Activated naive CD8-positive, alpha-beta T cell treated with anti-CD3 and anti-CD28 coated beads, Interleukin-2, amount 50 U/mL, for 16 hours (primary cell): Measurements from ENCODE around the gene PRKCZ.

Experiments
- DNase-seq: peaks from one replicate; pipeline ENCODE4 v3.0.0-alpha.2; 2020; ENCODE audit warnings: low read depth, low spot score

The PRKCZ gene

DNA sequence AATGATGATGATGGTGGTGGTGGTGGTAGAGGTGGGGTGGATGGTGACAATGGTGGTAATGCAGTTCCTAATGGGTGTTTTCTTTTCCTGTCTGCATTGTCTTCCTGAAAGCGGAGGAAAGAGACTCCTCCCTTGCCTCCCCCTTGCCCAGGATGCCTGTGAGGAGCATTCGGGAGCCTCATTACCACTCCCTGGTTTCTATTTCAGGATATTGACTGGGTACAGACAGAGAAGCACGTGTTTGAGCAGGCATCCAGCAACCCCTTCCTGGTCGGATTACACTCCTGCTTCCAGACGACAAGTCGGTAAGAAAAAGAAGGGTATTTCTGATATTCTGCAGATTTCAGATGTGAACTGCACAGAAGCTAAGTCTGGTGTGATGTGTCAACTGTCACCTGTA, 105.6 kb downstream of the PRKCZ start:
- no peak for DNase-seq

DNA sequence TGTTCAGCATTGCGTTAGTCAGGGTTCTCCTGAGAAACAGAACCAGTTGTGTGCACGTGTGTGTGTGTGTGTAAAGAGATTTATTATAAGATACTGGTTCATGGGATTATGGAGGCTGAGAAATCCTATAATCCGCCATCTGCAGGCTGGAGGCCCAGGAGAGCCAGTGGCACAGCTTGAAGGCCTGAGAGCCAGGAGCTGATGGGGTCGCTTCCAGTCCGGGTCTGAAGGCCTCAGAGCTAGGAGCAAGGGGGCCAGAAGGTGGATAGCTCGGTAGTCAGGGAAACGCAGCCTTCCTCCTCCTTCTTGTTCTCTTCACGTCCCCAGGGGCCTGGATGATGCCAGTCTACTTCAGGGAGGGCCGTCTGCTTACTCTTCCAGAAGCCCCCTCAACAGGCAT, 106.7 kb downstream of the PRKCZ start:
- DNase-seq, result no peak

DNA sequence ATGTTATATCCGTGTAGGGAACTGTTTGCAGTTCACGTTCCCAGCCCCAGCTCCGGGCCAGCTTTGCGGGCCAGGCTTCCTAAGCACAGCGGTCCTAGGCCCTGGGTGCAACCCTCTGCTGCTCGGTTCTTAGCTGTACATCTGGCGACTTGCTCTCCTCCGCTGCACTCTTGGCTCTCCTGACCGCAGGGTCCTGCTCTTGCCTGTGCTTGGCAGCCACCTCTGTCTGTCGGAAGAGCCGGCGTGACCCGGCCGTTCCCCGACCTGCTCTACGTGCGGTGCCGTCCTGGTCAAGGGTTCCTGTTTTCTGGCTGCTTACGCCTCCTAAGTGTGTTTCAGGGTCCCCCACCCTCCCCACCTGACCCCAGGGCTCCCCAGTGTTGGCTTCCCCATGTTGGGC, 107.6 kb downstream of the PRKCZ start:
- DNase-seq, result no peak

DNA sequence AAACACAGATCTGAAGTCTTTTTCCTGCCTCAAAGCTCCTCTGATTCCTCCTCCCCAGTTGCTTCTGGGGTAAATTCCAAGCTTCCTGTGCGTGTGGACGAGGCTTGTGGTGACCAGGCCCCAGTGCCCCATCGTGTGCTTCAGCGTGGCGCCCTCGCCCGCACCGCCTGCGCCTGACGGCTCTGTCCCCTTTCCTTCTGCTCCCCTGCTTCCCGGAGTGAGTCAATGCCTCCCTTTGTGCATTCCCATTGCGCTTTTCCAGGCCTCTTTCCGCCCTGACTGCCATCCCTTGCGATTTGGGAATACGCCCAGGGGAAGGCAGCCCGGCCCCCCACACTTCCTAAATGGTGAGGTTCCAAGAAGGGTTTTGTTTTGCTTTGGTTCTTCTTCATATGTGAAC, 108.1 kb downstream of the PRKCZ start:
- DNase-seq, result no peak

DNA sequence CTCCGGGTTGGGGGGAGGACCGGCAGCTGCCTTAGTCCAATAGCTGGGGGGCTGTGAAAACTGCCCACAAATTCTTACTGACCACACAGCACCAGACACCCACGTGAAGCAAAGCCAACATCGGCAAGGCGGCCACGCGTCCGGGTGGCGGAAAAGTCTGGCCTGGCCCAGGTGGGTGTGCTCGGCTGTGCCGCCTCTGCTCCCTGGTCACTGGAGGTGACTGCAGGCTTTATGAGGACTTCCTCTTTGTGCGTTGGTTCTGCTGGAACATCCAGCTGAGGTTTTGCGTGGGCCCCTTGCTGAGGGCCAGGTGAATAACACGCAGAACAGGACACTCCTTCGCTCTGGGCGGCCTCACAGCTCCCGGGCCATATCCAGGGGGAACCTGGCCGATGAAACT, 108.9 kb downstream of the PRKCZ start:
- DNase-seq, result no peak

DNA sequence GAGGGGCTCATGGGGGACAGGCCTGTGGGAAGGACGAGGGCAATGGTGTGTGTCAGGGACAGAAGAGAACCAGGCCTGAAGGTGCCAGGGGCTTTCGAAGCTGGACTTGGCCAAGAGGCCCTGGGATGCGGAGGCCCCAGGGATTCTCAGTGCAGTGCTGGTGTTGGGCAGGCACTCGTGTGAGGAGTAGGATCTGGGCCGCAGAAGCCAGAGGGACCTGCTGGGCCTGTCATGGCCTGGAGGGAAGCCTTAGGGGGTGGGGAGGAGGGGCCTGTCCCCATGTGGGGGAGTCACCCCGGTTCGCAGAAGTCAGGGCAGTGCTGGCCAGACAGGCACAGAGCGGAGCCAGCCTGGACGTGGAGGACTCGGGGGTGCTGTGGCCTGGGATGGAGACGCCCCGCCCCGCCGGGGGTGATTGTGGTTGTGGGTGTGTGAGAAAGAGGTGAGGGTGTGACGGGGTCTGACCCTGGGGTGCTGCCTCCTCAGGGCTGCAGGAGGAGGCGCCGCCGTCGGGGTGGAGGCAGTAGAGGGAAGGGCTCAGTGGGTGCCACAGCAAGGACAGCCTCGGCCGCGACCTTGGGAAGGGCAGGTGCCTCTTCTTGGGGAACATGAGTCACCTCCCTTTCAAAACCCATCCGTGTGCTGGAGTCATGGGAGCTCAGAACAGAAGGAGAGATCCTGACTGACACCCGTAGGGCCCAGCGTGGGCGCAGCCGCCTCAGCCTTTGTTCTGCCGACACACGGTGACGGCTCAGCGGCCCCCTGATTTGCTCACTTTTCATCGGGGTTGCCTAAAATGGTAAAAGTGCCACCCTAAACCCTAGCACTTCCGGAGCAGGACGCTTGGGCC, 110.5 kb downstream of the PRKCZ start:
- DNase-seq, result no peak

DNA sequence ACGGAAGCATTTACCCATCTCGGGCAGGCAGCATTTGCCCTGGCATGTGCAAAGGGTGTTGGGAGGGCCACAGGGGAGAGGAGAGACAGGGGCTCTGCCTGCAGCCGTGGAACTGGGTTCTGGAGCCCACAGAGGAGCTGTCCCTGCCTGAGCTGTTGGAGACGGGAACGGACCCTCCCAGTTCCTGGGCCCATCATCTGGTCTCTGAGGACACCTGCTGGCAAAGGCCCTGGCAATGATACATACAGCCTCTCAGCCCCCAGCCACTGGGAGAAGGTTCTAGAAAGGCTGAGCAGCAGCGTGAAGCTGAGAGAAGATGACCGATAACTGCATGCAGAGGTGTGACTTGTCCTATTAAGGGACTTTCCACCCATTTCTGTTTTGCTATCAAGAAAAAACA, 113.0 kb downstream of the PRKCZ start:
- DNase-seq, result no peak

DNA sequence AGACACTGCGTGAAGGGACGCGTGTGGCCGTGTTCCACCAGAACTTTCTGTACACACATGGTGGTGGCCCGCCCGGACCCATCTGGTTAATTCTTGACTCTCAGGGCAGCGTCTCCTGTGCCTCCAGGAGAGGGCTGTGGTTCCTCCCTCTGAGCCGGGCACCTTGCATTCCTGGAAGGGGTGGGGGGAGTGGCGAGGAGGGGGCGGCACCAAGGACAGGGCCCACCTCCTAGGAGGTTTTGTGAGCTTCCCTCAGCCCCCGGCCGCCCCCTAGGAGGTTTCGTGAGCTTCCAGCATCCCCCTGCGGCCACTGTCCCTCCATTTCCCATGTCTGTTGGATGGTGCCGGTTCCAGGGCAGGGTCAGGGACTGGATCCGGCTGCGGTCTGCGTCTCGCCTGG, 115.4 kb downstream of the PRKCZ start:
- no peak for DNase-seq

DNA sequence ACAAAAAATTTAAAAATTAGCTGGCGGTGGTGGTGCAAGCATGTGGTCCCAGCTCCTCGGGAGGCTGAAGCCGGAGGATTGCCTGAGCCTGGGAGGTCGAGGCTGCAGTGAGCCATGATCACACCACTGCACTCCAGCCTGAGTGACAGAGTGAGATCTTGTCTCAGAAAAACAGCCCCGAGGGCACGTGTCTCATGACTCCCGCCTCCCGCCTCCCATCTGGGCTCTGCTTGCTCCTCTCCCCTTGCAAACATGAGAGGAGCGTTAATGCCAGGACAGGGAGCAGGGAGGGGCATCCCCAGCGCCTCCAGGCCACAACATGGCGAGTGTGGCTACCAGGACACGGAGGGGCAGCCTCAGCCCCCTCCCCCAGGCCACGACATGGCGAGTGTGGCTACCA, 116.0 kb downstream of the PRKCZ start:
- DNase-seq, result no peak

DNA sequence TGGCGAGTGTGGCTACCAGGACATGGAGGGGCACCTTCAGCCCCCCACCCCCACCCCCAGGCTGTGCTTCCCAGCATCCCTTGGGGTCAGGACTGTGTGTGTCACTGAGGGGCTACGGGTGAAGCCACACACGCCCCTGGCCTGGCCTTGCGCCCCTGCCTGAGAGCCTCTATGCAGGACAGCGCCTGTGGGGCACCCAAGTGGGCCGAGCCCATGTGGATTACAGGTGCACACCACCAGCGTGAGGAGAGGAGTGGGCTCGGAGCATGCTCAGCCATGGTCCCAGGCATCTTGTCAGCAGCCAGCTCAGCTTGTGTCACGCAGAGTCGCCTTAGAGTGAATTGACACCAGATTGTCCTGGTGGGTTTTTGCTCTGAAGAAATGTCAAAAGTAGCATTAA, 116.5 kb downstream of the PRKCZ start:
- no peak for DNase-seq

DNA sequence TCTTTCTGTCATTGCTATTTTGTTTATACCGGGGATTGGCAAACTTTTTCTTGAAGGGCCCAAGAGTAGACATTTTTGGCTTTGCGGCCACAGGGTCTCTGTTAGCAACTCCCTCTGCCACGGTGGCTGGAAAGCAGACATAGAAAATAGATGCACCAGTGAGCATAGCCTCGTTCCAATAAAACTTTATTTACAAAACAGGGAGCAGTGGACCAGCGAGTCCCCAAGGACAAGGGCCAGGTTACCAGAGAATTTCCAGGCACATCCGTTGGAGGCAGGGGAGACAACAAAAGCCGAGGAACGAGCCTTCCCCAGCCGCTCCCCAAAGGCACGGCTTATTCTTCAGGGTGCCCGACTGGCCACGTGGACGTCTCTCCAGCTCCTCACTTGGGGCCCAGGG, 117.9 kb downstream of the PRKCZ start:
- no peak for DNase-seq

DNA sequence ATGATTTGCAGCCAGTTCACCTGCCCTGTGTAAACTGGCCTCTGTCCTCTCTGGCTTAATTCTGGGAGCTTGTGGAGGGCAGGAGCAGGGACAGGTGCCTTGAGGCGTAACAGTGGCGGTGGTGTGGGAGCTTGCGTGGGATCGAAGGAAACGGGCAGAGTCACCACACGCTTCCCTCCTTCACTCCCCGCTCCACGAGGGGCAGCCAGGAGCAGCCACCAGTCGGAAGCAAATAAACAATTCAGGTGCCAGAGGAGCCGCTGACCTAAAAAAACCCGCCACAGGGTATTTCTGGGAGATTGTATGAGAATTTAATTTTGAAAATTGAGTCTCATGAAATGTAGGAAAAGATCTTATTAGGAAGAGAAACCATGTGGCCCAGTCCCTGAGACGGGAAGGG, 118.3 kb downstream of the PRKCZ start:
- DNase-seq, result no peak

DNA sequence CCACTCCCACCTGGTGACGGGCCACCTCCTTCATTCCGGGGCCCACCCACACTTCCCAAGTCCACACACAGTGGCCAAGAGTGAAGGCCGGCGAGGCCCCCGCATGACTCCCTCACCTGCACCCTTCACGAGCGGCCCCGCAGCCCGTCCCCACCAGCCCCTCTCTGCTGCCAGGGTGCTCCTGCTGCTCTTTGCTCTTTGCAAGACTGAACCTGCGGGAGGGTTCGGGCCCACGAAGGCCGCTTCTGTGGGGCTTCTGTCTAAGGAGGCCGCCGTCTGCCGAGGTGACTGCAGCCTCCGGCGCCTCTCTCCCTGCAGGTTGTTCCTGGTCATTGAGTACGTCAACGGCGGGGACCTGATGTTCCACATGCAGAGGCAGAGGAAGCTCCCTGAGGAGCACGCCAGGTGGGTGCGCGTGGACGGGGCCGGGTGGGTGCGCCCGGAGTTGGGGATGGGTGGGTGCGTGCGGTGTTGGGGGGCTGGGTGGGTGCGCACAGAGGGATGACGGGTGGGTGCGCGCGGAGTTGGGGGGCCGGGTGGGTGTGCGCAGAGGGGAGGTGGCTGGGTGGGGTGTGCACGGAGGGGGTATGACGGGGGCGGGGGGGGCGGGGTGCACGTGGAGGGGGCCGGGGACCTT, 119.1 kb downstream of the PRKCZ start:
- no peak for DNase-seq

DNA sequence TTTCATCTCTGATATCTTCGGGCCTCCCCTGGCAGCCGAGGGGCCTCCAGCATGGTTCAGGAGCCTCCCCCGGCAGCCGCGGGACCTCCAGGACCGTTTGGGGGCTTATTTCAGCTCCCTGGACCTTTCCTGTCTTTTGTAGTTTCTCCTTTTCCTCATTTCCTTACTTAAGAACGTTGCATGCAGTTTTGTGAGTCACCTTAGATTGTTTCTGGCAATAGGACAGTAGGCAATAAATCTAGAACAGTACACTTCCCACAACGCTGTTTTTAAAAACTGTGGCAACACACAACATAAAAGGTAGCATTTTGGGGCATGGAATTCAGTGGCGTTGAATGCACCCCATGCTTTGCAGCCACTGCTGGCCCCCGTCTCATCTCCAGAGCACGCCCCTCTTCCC, 120.0 kb downstream of the PRKCZ start:
- DNase-seq, result no peak

DNA sequence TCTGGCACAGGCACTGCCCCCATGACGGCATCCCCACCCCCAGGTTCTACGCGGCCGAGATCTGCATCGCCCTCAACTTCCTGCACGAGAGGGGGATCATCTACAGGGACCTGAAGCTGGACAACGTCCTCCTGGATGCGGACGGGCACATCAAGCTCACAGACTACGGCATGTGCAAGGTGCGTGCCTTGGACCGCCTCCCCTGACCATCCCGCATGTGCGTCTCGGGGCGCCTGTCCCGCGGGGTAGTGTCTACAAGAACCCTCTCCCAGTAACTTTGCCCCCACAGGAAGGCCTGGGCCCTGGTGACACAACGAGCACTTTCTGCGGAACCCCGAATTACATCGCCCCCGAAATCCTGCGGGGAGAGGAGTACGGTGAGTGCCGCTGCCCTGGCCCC, 121.8 kb downstream of the PRKCZ start:
- DNase-seq, result no peak

DNA sequence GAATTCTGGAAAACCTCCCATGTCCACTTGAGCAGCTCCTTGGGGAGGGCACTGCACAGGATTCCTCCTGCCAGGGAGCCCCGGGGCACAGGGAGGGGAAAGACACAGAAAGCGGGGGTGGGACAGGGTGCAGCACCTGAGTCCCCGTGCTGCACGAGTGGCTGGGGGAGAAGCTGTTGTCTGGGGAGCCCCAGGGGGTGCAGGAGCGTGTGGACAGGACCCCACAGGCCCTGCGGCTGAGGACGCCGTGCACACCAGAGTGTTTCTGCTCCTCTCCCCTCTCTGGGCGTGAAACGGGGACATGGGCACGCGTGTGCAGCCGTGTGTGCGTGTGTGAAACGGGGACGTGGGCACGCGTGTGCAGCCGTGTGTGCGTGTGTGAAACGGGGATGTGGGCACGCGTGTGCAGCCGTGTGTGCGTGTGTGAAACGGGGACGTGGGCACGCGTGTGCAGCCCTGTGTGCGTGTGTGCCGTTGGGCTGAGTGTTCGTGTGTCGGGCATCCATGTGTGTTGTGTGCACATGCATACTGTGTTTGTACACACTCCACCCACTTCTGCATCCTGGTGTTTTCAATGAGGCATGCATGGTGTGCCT, 122.4 kb downstream of the PRKCZ start:
- DNase-seq, result no peak

DNA sequence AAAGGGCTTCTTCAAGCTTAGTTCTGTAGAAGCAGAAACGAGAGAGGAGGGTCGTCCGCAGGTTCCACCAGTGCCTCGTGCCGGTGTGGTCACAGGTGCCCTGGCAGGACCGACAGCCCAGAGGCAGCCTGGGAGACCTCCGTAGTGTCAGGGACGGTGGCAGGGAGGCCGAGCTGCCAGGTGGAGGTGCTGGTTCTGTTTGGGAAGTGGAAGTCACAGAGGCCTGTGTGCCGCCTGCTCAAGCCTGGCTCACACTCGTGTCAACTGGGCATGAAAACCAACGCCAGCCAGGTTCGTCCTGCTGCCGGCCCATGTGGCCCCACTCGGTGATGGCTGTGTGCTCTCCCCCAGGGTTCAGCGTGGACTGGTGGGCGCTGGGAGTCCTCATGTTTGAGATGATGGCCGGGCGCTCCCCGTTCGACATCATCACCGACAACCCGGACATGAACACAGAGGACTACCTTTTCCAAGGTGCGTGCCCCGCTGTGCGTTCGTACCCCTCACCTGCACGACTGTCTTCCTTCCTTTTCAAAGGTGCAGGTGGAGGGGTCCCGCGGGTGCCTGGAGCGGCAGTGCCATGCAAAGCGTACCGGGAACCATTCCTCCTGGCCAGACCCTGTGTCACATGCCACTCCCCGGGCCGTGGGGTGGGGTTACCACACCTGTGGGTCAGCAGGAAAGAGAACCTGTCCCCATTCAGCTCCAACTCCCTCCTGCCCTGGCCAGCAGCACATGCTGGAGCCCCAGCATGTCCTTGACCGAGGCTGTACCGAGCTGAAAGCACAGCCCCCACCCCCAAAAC, 123.5 kb downstream of the PRKCZ start:
- DNase-seq, result no peak

DNA sequence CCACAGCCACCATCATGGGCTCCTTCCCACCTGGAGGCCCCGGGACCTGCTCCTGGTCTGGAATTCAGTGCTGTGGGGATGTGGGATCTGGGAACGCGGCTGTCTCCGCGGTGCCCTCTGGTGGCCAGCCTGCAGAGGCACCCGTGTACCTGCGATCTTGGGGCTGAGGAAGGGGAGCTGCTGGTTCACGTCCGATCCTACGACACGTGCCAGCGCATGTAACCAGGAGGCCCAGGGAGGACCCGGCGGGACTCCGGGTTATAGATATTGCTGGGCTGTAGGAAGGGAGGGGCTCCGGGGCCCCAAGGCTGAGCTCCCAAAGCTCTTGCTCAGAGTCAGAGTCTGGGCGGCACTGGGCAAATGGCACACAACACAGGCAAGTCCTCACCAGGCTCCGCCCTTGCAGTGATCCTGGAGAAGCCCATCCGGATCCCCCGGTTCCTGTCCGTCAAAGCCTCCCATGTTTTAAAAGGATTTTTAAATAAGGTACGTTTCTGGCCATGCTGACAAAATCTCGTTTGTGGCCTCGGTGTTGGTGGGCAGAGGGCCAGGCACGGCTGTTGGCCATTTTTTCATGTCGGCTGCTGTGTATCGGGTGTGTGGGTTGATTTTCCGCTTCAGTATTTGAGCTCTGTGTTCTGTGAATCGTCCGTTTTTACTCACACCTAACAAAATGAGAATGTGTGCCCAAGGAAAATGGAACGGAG, 124.3 kb downstream of the PRKCZ start:
- no peak for DNase-seq

DNA sequence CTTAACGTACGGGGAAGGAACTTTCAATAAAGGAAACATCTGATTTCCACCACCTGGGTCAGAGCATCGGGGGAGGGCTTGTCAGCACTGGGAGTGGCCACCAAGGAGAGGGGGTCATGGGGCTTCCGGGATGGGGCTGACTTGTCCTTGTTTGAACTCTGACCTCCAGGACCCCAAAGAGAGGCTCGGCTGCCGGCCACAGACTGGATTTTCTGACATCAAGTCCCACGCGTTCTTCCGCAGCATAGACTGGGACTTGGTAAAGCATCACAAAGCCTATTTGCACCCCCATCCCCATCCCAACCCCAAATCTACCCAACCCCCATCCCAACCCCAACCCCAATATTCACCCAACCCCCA, 124.8 kb downstream of the PRKCZ start:
- DNase-seq, result no peak

DNA sequence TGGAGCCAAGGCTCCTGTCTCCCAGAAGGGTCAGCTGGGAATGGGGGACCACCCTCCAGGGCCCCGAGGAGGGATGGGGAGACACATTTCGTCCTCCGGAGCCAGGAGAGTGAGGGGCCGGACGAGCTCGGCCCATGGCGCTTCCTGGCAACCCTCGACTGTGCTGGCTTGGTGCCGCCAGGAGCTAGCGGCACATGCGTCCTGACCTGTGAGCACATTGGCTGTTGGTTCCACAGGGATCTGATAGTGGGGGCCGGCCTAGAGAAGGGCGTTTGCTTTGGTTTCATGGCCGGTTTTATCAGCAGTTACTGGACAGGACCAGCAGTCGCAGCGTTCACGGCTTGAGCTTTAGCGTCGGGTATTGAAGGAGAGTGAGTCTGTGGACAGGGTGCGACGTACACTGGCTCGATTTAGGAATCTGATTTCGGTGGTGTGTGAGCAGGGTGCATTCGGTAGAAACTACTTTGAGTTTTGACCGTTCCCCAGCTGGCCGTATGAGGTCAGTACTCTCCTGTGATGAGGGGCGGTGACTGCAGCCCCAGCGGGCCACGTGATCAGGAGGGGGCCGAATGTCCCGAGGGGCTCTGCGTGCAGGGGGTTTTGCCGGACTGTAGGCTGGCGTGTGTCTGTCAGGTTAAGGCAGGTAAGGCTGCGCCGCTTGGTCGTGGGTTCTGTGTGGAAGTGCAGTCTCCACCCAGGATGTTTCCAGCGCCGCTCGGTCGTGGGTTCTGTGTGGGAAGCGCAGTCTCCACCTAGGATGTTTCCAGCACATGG, 125.7 kb downstream of the PRKCZ start:
- no peak for DNase-seq

DNA sequence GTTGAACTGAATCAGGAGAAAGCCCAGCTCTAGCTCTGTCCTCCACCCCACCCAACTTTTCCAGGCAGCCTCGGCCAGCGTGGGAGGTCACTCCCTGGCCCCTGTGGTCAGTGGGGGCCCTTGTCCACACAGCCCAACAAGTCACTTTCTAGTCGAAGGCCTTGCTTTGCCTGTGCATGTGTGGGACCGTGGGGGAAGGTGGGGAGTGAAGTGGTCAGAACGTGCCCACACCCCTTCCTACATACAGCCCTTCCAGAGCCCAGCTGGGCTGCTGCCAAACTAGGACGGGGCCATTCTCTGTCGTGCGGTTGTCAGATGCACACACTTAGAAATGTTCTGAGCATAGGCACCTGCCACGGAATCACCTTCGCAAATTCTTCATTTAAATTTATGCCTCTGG, 126.4 kb downstream of the PRKCZ start:
- DNase-seq, result no peak
